HG03095 (cell line): ENCODE results near the gene TBX18.

Source experiments
- ATAC-seq: cut with Tn5 transposase; IDR thresholded peaks from one replicate; pipeline ENCODE4 v1.9.1; 2021; ENCODE audit warnings: moderate library complexity; ENCODE audit not compliant: unreplicated experiment

The TBX18 gene

DNA sequence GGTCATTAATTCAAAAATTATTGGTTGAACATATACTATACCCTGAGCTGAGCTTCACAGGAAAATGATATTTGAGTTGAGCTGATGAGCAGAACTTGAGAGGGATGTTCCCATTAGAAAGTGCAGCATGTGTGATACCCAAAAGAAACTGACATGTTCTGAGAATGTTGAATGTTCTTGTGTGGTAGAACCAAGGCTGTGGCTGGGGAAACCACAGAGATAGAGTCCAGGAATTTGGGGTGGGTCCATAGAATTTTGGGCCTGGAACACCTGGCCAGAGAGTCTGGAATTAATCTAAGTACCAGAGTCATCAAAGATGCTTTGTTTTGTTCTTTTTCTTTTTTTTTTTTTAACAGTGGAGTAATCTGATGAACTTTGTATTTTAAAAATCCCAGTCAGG lies 88.7 kb downstream of the TBX18 start:
- ATAC-seq: no peak

DNA sequence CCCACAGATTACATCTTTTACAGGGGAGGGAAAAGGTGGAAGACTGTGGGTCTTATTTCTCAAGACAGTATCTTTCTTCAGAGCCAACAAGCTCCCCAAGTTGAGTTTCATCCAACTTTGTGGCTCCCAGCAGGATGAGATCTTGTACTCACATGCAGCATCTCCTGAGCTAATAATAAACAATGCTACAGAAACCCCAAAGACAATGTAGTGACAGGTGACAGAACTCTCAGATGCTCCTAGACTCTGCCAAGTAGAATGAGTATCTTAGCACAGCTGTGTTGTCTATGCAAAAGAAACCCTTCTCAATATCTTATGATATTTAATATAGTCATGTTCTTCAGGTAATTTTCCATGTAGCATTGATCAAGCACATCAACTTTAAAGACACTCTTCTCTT lies 90.0 kb downstream of the TBX18 start:
- no peak for ATAC-seq

DNA sequence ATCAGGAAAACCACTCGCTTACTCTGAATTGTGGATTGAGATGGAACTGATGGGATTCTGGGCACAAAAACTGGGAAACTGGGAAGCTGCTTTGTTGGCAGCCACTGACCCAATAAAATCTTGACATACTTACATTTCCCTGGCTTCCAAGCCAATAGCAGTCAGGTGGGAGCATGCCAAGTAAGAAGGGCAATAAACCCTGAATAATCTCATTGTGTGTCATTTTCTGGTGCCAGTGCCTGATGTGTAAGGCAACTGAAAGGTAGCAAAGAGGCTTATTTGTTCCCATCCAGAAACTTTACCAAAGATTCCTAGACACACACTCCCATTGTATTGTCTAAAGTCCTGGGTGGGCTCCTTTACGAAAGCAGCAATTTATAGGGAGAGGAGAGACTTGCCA lies 93.2 kb downstream of the TBX18 start:
- no peak for ATAC-seq

DNA sequence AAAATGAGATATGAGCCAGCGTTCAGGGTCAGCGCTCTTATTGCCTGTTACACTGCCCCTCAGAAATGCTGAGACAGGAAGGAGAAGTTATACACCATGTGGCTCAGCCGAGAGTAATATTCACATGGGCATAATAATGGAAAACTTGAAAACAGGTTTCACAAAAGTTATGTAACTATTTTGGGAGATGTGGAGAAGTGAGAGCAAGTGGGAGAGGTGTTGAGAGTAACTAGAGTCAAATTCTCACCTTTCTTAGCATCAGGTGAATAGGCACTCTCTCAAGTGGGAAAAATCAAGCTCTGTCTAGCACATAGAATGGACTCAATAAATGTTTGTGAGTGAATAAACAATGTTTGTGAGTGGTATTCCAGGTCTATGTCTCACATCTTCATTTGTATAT lies 94.5 kb downstream of the TBX18 start:
- ATAC-seq: no peak

DNA sequence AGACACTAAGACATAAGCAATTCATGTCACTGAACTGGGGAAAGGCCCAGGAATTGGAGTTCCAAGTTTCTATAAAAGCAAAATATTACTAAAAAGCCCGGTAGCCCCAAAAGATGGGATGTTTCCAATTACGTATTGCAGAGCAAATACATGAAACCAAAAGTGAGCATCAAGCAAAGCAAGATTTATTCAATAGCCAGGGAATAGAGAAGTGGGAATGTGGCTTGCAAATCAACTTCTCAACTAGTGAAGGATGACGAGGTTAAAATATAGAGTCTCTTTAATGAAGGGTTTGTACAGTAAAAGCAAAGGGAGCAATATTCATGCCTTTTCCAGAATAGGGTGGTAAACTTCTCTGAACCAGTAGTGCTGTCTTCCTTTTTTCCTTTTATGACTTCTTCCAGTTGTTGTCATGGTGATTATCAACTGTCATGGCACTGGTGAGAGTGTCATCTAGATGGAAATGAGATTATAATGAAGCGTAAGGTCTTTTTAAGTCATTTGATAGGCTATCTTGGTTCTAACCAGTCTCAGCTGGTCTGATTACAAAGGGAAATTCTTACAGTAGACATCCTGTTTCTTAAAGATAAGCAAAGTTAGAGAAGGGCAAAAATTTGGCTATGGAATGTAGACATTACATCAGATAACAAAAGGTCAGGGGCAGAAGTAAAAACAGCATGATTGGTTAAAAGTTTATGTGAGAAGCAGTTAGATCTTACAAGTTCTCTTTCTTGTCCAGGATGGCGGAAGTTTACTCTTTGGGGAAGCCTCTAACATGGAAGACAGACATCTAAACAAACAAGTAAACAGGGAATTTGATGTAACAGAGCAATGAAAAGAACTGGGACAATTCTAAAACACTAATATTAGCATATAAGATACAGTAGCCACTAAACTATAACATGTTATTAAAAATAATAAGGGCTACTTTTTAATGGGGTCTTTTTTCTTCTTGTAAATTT lies 96.9 kb downstream of the TBX18 start:
- ATAC-seq: no peak

DNA sequence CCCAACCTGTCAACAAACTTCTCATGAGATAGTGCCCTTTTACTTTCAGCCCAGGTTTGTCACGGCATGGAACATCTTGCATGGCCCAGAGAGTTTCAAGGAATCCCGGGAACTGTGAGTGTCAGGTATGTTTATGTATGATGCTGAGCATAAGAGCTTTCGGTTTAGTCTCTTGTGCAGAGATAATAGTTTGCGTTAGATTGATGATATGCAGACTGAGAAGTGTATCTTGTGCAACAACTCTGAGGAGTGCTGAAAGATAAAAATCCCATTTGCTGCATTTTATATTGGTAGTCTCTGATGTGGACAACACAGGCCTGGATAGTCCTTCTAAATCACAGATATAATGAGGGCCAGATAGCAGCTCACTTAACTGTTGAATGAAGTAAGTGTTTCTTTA lies 99.0 kb downstream of the TBX18 start:
- no peak for ATAC-seq

DNA sequence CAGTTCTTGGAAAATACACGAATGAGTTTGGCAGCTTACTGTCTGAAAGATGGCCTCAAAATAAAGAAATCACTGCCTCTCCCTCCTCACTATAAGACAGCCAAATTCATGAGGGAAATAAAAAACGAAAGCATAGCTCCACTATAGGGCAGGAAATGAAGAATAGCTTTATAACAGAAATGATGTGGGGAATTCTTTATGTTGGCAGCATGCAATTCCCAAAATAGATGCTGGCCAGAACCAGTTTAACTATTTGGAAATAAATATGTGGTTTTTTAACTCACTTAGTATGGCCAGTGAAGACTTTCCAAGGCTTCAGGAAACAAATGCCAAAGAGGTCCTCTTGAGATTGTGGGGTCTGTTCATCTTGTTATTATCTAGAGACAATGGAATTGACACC lies 100.5 kb downstream of the TBX18 start:
- no peak for ATAC-seq

DNA sequence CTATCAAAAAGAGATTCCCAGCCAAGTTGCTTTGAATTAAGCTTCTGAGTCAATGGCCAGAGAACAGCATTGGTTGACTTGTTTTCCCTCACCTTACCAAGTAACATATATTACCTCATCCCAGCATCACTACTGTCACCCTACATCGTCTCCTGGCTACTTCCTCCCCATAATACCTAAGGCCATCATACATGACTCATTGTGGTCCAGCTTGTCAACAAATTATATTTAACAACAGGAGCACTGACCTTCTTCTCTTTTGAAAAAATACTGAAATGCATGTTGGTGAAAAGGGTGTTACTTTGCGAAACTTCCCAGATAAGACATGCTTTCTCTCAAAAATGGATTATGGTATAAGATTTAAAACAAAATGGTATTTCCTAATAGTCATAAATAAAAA lies 106.9 kb downstream of the TBX18 start:
- ATAC-seq: no peak

DNA sequence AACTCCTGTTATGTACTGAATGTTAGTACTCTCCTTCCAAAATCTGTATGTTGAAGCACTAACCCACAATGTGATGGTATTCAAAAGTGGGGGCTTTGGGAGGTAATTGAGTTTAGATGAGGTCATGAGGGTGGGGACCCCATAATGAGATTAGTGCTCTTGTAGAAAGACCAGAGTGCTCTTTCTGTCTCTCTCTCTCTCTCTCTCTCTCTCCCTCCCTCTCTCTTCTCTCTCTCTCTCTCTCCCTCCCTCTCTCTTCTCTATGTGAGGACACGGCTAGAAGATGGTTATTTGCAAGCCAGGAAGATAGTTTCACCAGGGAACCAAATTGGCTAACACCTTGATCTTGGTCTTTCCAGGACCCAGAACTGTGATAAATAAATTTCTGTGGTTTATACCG lies 107.4 kb downstream of the TBX18 start:
- no peak for ATAC-seq

DNA sequence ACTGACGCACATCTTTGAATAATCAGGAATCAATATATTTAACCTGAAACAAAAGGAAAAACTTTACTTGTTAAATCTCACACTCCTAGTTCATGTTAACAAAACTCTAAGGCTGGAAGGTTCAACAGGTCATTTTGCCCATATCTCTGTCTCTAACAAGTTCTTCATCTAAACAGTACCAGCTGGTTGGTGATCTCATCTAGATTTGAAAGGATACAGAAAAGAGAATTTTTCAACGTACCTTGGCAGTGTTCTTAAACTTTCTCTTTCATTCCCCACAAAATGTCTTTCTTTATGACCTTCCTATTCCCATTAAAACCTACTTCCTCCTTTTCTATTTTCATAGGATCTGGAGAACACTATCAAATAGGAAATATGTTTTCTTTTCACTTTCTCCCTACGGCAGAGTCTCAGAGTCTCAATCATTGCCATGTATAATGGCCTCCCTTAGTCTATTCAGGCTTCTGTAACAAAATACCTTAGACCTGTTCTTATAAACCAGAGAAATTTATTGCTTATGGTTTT lies 111.3 kb downstream of the TBX18 start:
- ATAC-seq: no peak

DNA sequence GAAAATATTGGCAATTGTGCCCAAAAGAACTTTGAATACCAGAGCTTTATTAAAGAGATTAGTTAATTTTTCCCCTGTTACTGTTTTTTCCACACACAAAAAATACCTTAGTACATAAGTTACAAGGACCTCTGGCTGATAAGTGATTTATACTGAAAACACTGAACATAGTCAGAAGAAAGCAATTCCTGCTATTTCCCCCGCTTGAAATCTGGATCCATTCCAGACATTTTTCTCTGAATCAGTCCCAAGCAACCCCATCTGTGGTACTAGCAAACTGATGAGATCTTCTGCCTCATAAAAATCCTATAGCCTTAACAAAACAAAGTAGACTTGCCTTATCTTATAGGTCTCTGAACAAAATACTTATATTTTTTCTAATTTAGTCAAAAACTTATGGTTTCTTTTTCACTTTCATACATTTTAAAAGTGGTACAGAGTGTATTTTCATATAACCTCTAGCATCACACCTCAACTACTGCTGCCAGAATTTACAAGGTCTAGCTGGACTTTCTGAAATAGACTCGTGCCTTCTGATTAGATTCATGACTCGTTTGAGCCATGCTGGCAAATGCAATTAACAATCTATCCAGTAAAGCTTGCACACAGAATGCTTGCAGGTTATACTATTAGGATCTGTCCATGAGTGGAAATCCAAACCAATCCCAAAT lies 111.9 kb downstream of the TBX18 start:
- ATAC-seq: no peak

DNA sequence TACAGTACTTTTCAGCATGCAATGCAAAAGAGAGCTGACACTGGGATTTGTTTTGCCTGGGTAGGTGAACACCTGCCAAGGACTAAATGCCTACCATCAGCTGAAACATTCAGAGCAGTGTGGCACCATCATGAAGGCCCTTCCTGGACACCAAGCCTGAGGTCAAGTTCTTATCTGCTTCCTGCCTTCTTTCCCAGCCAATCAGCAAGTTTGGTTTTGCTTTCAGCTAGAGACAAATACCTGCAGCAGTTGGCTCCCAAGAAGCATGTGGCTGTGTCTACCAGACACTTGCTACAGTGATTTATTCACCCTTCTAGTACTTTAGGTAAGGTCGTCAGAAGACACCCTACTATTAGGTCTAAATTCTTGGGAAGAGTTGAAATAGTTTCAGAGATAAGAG lies 112.8 kb downstream of the TBX18 start:
- no peak for ATAC-seq

DNA sequence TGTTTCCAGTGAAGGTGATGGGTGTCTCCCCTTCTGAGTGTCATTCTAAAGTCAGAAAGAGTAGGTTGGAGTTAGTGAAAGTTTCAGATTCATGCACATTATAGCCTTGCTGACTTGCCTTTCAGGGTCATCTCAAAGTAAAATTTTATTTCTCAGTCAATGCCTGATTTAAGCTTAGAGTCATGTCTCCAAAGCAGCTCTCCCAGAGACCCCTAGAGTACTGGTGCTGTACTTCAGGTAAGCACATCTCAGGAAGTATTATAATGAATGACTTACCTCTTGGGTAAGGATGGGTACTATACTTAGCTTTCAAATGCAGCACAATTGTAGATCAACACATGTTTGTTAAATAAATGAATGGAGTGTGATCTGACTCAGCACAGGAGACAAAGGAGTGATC lies 116.0 kb downstream of the TBX18 start:
- no peak for ATAC-seq

DNA sequence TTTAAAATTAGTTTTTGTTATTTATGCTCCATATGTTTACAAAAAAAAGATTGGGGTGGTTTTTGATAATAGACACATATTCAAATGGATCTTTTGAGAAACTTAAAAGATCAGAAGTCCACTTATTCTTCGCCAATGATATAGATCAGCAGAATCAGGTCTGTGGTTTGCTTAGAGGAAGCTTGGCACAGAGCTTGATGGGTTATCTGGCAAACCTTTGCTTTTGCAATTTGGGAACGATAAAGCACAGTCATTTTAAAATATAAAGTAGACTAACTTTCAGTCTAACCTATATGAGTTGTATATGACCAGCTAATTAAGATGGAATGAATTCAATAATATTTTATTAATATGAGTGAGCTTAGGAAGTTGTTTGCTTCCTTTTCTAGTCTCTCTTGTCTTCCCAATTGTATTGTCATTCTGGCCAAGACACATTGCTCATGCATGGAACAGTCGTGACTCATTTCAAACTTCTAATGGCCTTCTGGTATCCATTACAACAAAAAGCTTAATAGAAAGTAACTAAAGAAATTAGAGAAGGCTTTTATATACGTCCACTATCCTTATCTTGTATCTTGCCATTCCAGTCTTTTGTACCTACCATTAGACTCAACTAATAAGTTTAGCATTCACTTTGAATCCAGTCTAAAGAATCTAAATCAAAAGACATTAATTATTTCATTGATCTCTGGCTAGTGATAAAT lies 118.7 kb downstream of the TBX18 start:
- ATAC-seq: no peak

DNA sequence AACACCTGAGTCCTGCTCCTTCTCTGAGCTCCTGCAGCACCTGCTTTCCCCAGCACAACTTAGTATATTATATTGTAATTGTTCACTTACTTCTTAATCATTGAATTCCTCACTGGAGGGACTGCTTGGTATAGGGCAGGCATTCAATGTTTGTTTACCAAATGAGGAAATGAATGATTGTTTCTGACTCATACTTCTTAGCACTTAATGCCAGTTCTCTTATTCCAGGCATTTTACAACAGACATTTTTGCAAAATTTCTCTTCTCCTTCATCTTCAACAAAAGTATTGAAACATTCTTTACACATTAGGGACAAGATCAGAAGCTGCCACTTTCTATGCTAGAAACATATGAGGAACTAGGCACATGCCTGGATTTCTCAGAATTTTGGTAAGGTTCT lies 119.4 kb downstream of the TBX18 start:
- no peak for ATAC-seq

DNA sequence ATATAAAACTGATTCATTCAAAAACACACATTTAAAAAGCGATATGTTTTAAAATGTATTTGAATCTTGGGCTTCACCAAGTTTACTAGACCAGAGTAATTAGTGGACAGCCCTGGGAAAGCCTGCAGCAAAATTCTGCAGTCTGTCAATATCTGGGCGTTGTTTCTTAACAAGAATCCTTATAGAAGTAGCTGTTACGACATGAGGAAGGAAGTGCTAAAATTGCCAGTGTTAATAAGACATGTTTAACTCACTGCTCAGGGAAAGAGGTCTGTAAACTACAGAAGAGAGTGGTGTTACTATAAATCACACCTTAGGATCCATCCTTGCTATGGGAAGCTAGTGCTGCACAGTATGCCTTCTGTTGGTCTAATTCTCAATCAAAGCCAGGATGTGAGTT lies 120.6 kb downstream of the TBX18 start:
- no peak for ATAC-seq

DNA sequence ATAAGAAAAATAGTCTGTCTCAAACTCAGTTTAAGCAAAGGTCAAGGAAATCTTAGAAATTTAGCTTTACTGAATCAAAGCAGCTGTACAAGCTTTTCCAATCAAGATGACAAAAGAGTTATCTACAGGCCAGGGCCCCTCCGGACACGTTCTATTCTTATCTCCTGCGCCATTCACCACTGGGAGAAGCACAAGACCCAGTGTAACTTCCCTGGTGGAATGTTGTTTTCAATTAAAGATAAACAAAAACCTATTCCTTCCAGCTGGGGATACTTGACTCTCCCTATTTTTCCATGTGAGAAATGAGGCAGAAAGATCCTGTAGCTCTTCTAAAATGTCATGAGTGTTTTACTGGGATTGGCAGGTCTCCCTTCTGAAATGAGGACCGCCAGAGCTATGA lies 123.3 kb downstream of the TBX18 start:
- no peak for ATAC-seq

DNA sequence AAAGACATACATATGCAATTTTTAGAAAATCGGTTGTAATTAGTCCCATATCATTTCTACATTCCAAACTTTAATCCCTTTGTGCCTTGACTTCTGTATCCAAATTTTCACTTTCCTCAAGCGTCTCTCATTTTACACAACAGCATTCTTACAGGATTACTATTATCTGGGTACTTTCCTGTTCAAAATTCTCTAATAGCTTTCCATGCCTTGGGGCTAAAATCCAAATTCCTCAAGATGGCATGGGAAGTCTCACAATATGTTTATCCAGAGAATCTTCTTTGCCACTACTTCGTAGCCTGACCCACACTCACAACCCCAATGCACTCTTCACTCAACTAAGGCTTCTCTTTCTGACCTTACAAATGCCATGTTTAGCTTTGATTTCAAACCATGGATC lies 125.0 kb downstream of the TBX18 start:
- no peak for ATAC-seq

DNA sequence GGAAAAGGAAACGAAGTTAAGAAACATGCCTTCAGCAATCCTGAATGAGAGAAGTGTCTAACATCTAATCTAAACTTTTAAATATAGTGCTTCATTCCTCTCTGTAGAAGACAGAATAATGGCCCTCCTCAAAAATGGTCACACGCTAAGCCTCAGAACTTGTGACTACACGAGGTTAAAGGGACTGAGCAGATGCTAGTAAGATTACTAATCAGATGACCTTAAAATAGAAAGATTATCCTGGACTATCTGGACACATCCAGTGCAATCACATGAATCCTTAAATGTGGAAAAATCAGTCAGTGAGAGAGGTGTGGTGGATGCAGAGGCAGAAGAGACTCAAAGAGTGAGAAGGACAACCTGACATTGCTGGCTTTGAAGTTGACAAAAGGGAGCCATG lies 126.1 kb downstream of the TBX18 start:
- ATAC-seq: no peak
